ENCODE results near the gene WDR75.

WDR75 gene

GRCh38 chr2:189514104-189514503 is 72.8 kb downstream of the WDR75 start:
- no peaks in the 10 kb centered on the region for H3K4me1 Mint-ChIP-seq (ENCODE audit: low read depth in 2 of 2)
- no peaks in the 10 kb centered on the region for H3K36me3 Mint-ChIP-seq (ENCODE audit: insufficient read depth)
- no peak overlapping the region for H3K27ac Mint-ChIP-seq
- peaks cover 7 to 29% of the 10 kb centered on the region in 2 donors for H3K27me3 Mint-ChIP-seq
- ATAC-seq (replicated peaks) (no peak), DNase-seq (no peak)
- H3K9me3 Mint-ChIP-seq, result peaks cover 0 to 3% of the 10 kb centered on the region in 2 donors
- no peak overlapping the region for H3K4me3 Mint-ChIP-seq

- no peak overlapping the region for H3K27ac Mint-ChIP-seq
- DNase-seq (no peak), ATAC-seq (replicated peaks) (no peak)
- H3K27me3 Mint-ChIP-seq, result peaks cover 10 to 30% of the 10 kb centered on the region in 2 donors
- H3K4me1 Mint-ChIP-seq (ENCODE audit: low read depth in 2 of 2), result no peaks in the 10 kb centered on the region
- no peak overlapping the region for H3K4me3 Mint-ChIP-seq
- no peaks in the 10 kb centered on the region for H3K36me3 Mint-ChIP-seq (ENCODE audit: insufficient read depth)
- H3K9me3 Mint-ChIP-seq, result no peaks in the 10 kb centered on the region
Observed at GRCh38 chr2:189515264-189515663, 74.0 kb downstream of the WDR75 start.

- no peak for DNase-seq
- no peaks in the 10 kb centered on the region for H3K4me1 Mint-ChIP-seq (ENCODE audit: low read depth in 2 of 2)
Observed at GRCh38 chr2:189516546-189516945, 75.3 kb downstream of the WDR75 start.

GRCh38 chr2:189517847-189518535 is 76.7 kb downstream of the WDR75 start:
- no peak overlapping the region for H3K4me3 Mint-ChIP-seq
- H3K27me3 Mint-ChIP-seq, result peaks cover 18 to 33% of the 10 kb centered on the region in 2 donors
- no peaks in the 10 kb centered on the region for H3K4me1 Mint-ChIP-seq (ENCODE audit: low read depth in 2 of 2)
- no peak for ATAC-seq (replicated peaks)
- DNase-seq, result no peak
- no peak overlapping the region for H3K27ac Mint-ChIP-seq
- H3K9me3 Mint-ChIP-seq, result no peaks in the 10 kb centered on the region
- H3K36me3 Mint-ChIP-seq (ENCODE audit: insufficient read depth), result no peaks in the 10 kb centered on the region

More at GRCh38 chr2:189516546-189516945, 75.3 kb downstream of the WDR75 start:
- H3K9me3 Mint-ChIP-seq, result no peaks in the 10 kb centered on the region
- ATAC-seq (replicated peaks), result no peak
- H3K4me3 Mint-ChIP-seq, result no peak overlapping the region
- no peaks in the 10 kb centered on the region for H3K36me3 Mint-ChIP-seq (ENCODE audit: insufficient read depth)
- H3K27me3 Mint-ChIP-seq, result peaks cover 10 to 30% of the 10 kb centered on the region in 2 donors
- no peak overlapping the region for H3K27ac Mint-ChIP-seq

GRCh38 chr2:189519631-189520387 is 78.5 kb downstream of the WDR75 start:
- Mint-ChIP-seq H3K27ac (no peak overlapping the region), H3K4me3 (no peak overlapping the region), H3K9me3 (no peaks in the 10 kb centered on the region), H3K36me3 (ENCODE audit: insufficient read depth) (no peaks in the 10 kb centered on the region), H3K4me1 (ENCODE audit: low read depth in 2 of 2) (no peaks in the 10 kb centered on the region), H3K27me3 (peaks cover 18 to 25% of the 10 kb centered on the region in 2 donors)
- DNase-seq (no peak), ATAC-seq (replicated peaks) (no peak)

- Mint-ChIP-seq H3K9me3 (no peaks in the 10 kb centered on the region), H3K4me3 (no peak overlapping the region), H3K4me1 (ENCODE audit: low read depth in 2 of 2) (no peaks in the 10 kb centered on the region), H3K27me3 (peaks cover 23 to 25% of the 10 kb centered on the region in 2 donors), H3K36me3 (ENCODE audit: insufficient read depth) (no peaks in the 10 kb centered on the region), H3K27ac (no peak overlapping the region)
- DNase-seq, result no peak
- no peak for ATAC-seq (replicated peaks)
Observed at GRCh38 chr2:189521699-189522434, 80.6 kb downstream of the WDR75 start.

GRCh38 chr2:189522435-189523151 is 81.3 kb downstream of the WDR75 start:
- H3K4me3 Mint-ChIP-seq, result no peak overlapping the region
- H3K36me3 Mint-ChIP-seq (ENCODE audit: insufficient read depth), result no peaks in the 10 kb centered on the region
- H3K27me3 Mint-ChIP-seq, result peaks cover 22 to 29% of the 10 kb centered on the region in 2 donors
- ATAC-seq (replicated peaks) (no peak), DNase-seq (no peak)
- H3K4me1 Mint-ChIP-seq (ENCODE audit: low read depth in 2 of 2), result no peaks in the 10 kb centered on the region
- H3K27ac Mint-ChIP-seq, result no peak overlapping the region
- no peaks in the 10 kb centered on the region for H3K9me3 Mint-ChIP-seq

- peaks cover 14 to 19% of the 10 kb centered on the region in 2 donors for H3K27me3 Mint-ChIP-seq
- H3K4me1 Mint-ChIP-seq (ENCODE audit: low read depth in 2 of 2), result no peaks in the 10 kb centered on the region
- H3K27ac Mint-ChIP-seq, result no peak overlapping the region
Observed at GRCh38 chr2:189524746-189525145, 83.5 kb downstream of the WDR75 start.

More at GRCh38 chr2:189524746-189525145, 83.5 kb downstream of the WDR75 start:
- Mint-ChIP-seq H3K9me3 (no peaks in the 10 kb centered on the region), H3K4me3 (no peak overlapping the region), H3K36me3 (ENCODE audit: insufficient read depth) (no peaks in the 10 kb centered on the region)
- DNase-seq (no peak), ATAC-seq (replicated peaks) (no peak)
